Measurements from ENCODE around the gene CDH16. TPM values are rescaled to one million over a fixed set of nuclear protein-coding genes. Genes with fewer than 3 reads are reported as not detected.
A peak's percentile ranks its signal among the peaks of the same experiment; 100 is the strongest.

Gene CDH16
- total and polyA plus RNA-seq, 2 of the 13 experiments (the other 11 are each of a cell fraction or from before 2014, with no cell fraction given) = 2.7 to 3.9 TPM

- TF ChIP-seq NRL (CRISPR knock-in tag; IDR thresholded peaks at IDR 0.05; ENCODE audit: borderline replicate concordance) (no peak; the same call in 1 of the 2 replicates), MYPOP (CRISPR knock-in tag; IDR thresholded peaks at IDR 0.05) (no peak), KAT2B (IDR thresholded peaks at IDR 0.05; ENCODE audit: borderline replicate concordance, low read depth, low read length) (no peak), ZNF710 (CRISPR knock-in tag; IDR thresholded peaks at IDR 0.05; ENCODE audit: borderline replicate concordance) (no peak), HNRNPH1 (optimal IDR thresholded peaks at IDR 0.05; ENCODE audit: low read depth, low read length) (no peak), ZBTB7A (CRISPR knock-in tag; IDR thresholded peaks at IDR 0.05) (peak; percentile 62), HOXA7 (CRISPR knock-in tag; IDR thresholded peaks at IDR 0.05) (no peak), PBX2 (CRISPR knock-in tag; IDR thresholded peaks at IDR 0.05) (no peak), TFAP4 (IDR thresholded peaks at IDR 0.05; ENCODE audit: borderline replicate concordance, low read depth) (peak; percentile 54; the same call in 1 of the 2 replicates), DDIT3 (CRISPR knock-in tag; IDR thresholded peaks at IDR 0.05) (no peak), AFF4 (CRISPR knock-in tag; IDR thresholded peaks at IDR 0.05) (no peak), HDAC2 (CRISPR knock-in tag; IDR thresholded peaks at IDR 0.05) (peak; percentile 85), STAG1 (CRISPR knock-in tag; IDR thresholded peaks at IDR 0.05) (no peak), GLI4 (CRISPR knock-in tag; IDR thresholded peaks at IDR 0.05; ENCODE audit: borderline replicate concordance) (no peak), SRY (CRISPR knock-in tag; IDR thresholded peaks at IDR 0.05) (no peak), ZNF17 (CRISPR knock-in tag; IDR thresholded peaks at IDR 0.05) (no peak), KLF6 (CRISPR knock-in tag; IDR thresholded peaks at IDR 0.05) (peak; percentile 28; the same call in 1 of the 2 replicates)
These were observed 13.6 kb downstream of the CDH16 start (continued) for GRCh38 chr16:66904846-66905632.

Measured in HepG2 (cell line).